Measurements from ENCODE around the gene RTCB. TPM values are rescaled to one million over a fixed set of nuclear protein-coding genes. Genes with fewer than 3 reads are reported as not detected.

RTCB gene
- total RNA-seq, 1 donor from 2014 or later, result 97.3 TPM

DNA sequence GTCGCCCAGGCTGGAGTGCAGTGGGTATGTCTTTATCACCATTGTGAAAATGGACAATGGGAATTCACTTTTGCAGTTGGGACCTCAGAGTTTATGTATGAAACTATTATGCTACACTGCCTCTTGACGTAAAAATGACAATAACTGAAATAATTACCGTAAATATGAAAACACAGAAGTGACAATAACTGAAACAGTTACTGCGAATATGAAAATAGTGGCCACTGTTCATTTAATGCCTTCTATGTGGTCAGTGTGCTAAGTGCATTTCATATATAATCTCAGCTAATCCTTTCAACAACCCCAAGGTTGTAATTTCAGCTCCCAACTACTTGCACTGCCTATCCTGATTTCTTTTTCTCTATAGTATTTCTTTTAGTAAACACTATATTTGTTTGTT is 5.9 kb upstream of the RTCB start:
- Mint-ChIP-seq H3K4me1 (ENCODE audit: low read depth) (peaks cover 7% of the 10 kb centered on the region), H3K9me3 (ENCODE audit: low read depth) (no peaks in the 10 kb centered on the region), H3K27ac (no peak overlapping the region), H3K4me3 (ENCODE audit: low read depth) (no peak overlapping the region), H3K27me3 (peaks cover 44% of the 10 kb centered on the region), H3K36me3 (ENCODE audit: insufficient read depth) (no peaks in the 10 kb centered on the region)
- no peak for DNase-seq (ENCODE audit: low spot score, unreplicated experiment)
- TF ChIP-seq, protein P1, sequence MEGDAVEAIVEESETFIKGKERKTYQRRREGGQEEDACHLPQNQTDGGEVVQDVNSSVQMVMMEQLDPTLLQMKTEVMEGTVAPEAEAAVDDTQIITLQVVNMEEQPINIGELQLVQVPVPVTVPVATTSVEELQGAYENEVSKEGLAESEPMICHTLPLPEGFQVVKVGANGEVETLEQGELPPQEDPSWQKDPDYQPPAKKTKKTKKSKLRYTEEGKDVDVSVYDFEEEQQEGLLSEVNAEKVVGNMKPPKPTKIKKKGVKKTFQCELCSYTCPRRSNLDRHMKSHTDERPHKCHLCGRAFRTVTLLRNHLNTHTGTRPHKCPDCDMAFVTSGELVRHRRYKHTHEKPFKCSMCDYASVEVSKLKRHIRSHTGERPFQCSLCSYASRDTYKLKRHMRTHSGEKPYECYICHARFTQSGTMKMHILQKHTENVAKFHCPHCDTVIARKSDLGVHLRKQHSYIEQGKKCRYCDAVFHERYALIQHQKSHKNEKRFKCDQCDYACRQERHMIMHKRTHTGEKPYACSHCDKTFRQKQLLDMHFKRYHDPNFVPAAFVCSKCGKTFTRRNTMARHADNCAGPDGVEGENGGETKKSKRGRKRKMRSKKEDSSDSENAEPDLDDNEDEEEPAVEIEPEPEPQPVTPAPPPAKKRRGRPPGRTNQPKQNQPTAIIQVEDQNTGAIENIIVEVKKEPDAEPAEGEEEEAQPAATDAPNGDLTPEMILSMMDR (IDR thresholded peaks at IDR 0.05; ENCODE audit: unreplicated experiment), result no peak

DNA sequence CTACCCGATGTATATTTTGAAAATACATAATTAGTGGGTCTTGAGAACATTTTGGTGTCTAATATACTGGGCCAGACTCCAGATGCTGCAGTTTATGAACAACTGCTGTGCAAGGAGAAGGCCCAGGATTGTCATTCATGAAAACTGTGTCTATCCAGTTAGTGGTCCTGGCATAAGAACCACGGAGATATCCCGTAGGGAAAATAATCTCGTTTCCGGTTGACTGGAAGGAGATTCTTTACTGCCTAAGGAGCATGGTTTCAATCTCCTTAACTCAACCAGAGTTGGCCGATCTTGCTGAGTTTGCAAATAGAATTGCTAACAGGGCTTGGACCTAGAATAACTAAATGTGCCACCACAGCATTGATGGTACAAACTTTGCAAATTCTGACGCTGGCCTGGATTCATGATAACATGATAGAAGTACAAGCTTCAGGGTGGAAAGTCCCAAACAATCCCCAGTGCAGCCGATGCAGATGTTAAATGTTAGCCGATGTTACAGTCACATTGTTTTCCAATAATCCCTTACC is 4.6 kb upstream of the RTCB start:
- Mint-ChIP-seq H3K4me1 (ENCODE audit: low read depth) (peaks cover 10% of the 10 kb centered on the region), H3K27me3 (peaks cover 31% of the 10 kb centered on the region), H3K9me3 (ENCODE audit: low read depth) (no peaks in the 10 kb centered on the region), H3K4me3 (ENCODE audit: low read depth) (no peak overlapping the region), H3K27ac (no peak overlapping the region), H3K36me3 (ENCODE audit: insufficient read depth) (no peaks in the 10 kb centered on the region)
- no peak for DNase-seq (ENCODE audit: low spot score, unreplicated experiment)
- TF ChIP-seq, protein P1 (IDR thresholded peaks at IDR 0.05; ENCODE audit: unreplicated experiment), result no peak

DNA sequence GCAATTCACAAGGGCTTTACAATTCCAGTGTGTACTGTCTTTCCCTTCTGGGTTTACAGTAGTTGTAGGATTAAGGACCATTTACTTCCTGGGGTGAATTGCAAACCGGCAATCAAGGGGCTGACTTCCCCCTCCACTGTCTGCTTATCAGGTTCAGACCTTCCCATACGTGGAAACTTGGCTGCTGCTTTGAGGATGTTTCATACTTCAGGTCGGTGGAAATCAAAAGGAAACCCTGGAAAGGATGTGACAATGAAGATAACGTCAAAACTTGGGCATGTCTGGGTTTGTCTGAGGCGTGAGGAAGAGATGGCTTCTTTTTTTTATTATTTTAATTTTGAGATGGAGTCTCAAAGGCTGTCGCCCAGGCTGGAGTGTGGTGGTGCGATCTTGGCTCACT is 2.1 kb upstream of the RTCB start:
- no peak overlapping the region for H3K27ac Mint-ChIP-seq
- no peak overlapping the region for H3K4me3 Mint-ChIP-seq (ENCODE audit: low read depth)
- no peaks in the 10 kb centered on the region for H3K9me3 Mint-ChIP-seq (ENCODE audit: low read depth)
- TF ChIP-seq, protein P1 (IDR thresholded peaks at IDR 0.05; ENCODE audit: unreplicated experiment), result no peak
- peaks cover 22% of the 10 kb centered on the region for H3K4me1 Mint-ChIP-seq (ENCODE audit: low read depth)
- peaks cover 2% of the 10 kb centered on the region for H3K36me3 Mint-ChIP-seq (ENCODE audit: insufficient read depth)
- no peak for DNase-seq (ENCODE audit: low spot score, unreplicated experiment)
- peaks cover 20% of the 10 kb centered on the region for H3K27me3 Mint-ChIP-seq

DNA sequence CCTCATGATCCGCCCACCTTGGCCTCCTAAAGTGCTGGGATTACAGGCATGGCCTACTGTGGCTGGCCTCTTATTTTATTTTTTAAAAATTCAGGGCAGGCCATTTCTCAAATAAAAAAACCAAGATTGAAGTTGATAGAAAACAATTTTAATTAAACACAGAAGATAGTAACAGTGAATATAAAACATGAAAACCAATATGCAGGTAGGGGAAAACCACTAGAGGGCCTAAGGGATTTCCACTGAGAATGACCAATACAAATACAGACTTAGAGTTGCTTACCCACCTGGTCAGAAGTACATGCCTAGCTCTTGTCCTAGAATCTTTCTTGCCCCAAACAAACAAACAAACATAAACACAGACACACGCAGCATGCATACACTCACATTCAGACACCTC is 1.7 kb upstream of the RTCB start:
- Mint-ChIP-seq H3K36me3 (ENCODE audit: insufficient read depth) (peaks cover 2% of the 10 kb centered on the region), H3K4me1 (ENCODE audit: low read depth) (peaks cover 22% of the 10 kb centered on the region), H3K4me3 (ENCODE audit: low read depth) (no peak overlapping the region), H3K27ac (no peak overlapping the region), H3K9me3 (ENCODE audit: low read depth) (no peaks in the 10 kb centered on the region), H3K27me3 (peaks cover 19% of the 10 kb centered on the region)
- TF ChIP-seq, protein P1 (IDR thresholded peaks at IDR 0.05; ENCODE audit: unreplicated experiment), result peak; percentile 57
- DNase-seq (ENCODE audit: low spot score, unreplicated experiment), result no peak

DNA sequence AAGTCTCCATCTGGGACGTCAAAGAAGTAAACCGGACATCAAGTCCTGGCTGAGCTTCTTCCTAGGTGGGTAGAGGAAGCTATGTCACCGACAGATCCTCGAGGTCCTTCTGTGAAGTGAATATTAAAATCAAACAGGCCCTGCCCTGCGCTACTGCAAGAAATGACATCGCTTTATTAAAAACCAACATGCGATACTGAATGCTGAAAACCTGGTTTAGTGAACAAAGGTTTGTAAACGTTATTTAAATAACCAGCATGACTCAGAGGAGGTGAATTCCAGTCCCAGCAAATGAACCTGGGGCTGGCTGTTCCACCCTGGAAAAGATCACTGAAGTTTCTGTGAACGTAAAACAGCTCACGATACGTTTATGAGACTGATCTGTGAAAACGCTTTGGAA is 645 bp downstream of the RTCB start:
- no peaks in the 10 kb centered on the region for H3K9me3 Mint-ChIP-seq (ENCODE audit: low read depth)
- peak overlapping the region; percentile 98 for H3K27ac Mint-ChIP-seq
- H3K4me1 Mint-ChIP-seq (ENCODE audit: low read depth), result peaks cover 22% of the 10 kb centered on the region

More for the DNA sequence above, 645 bp downstream of the RTCB start:
- Mint-ChIP-seq H3K4me3 (ENCODE audit: low read depth) (peak overlapping the region; percentile 97), H3K36me3 (ENCODE audit: insufficient read depth) (peaks cover 9% of the 10 kb centered on the region), H3K27me3 (peaks cover 8% of the 10 kb centered on the region)
- TF ChIP-seq, protein P1 (IDR thresholded peaks at IDR 0.05; ENCODE audit: unreplicated experiment), result no peak
- DNase-seq (ENCODE audit: low spot score, unreplicated experiment), result no peak

Measured in progenitor cell of endocrine pancreas (in vitro differentiated cells).